Panc1 (cell line): ENCODE data around the gene RGL4. TPM values are rescaled to one million over a fixed set of nuclear protein-coding genes. Genes with fewer than 3 reads are reported as not detected.

Source experiments
- ATAC-seq: fragments of 200-7000 bp; cut with Tn5 transposase; 2 replicates; pipeline ENCODE4 v1.9.1; 2020; ENCODE audit warnings: mild to moderate bottlenecking, moderate library complexity
- BruUV-seq: library from RNA; stranded (reverse); fragments of 400-500 nt; replicated peaks from 2 replicates; lab custom pipeline; 2021; lab: Mats Ljungman, UMichigan
- CTCF ChIA-PET: fragments of 300-600 bp; sonication (Branson Sonifier 250); formaldehyde crosslinking; loops from one replicate; lab custom pipeline; 2022; ENCODE audit warnings: antibody characterized with exemption; lab: Charles Lee
- POLR2A ChIA-PET: fragments of 300-600 bp; sonication (Branson Sonifier 250); formaldehyde crosslinking; loops from one replicate; lab custom pipeline; 2022; ENCODE audit warnings: antibody characterized with exemption; lab: Charles Lee
- DNase-seq: peaks from one replicate; pipeline ENCODE4 v3.0.0-alpha.2; 2010; ENCODE audit warnings: low read depth, low spot score
- H3K27ac ChIP-seq: 2 replicates; pipeline ENCODE4 v1.5.1; 2011; ENCODE audit warnings: mild to moderate bottlenecking, low read length, inconsistent platforms
- H3K27me3 ChIP-seq: fragments of 200-500 bp; sonication (Bioruptor generic); 2 replicates; pipeline ENCODE4 v1.6.0; 2014; ENCODE audit warnings: low read length, inconsistent platforms; ENCODE audit not compliant: control insufficient read depth, insufficient read depth
- H3K36me3 ChIP-seq: fragments of 200-500 bp; sonication (Bioruptor generic); 2 replicates; pipeline ENCODE4 v1.5.1; 2014; ENCODE audit warnings: inconsistent platforms, mild to moderate bottlenecking, low read length, moderate library complexity; ENCODE audit not compliant: control insufficient read depth, insufficient read depth
- H3K4me1 ChIP-seq: 2 replicates; pipeline ENCODE4 v1.5.1; 2011; ENCODE audit warnings: inconsistent platforms, mild to moderate bottlenecking, low read length, moderate library complexity; ENCODE audit not compliant: control insufficient read depth, insufficient read depth
- H3K4me3 ChIP-seq, 2 experiments: 2 replicates each; pipeline ENCODE4 v1.5.1; 2011 to 2012; ENCODE audit warnings: low read depth in 2 of 2, low read length in 2 of 2, mild to moderate bottlenecking in 2 of 2, inconsistent platforms in 1 of 2, moderate library complexity in 1 of 2
- H3K9me3 ChIP-seq: fragments of 200-500 bp; sonication (Bioruptor generic); 2 replicates; pipeline ENCODE4 v1.5.1; 2014; ENCODE audit warnings: low read depth, mild to moderate bottlenecking, inconsistent platforms, low read length, moderate library complexity; ENCODE audit not compliant: control insufficient read depth, insufficient read depth
- CTCF ChIP-seq: fragments of 450-650 bp; IDR thresholded peaks from 2 replicates; pipeline ENCODE4 v1.5.1; 2017; ENCODE audit warnings: mild to moderate bottlenecking
- POLR2AphosphoS5 ChIP-seq: IDR thresholded peaks from 2 replicates; pipeline ENCODE4 v1.6.1; 2012; ENCODE audit warnings: mild to moderate bottlenecking, low read depth, low read length, moderate library complexity
- REST ChIP-seq, 2 experiments: IDR thresholded peaks; 2 replicates each; pipeline ENCODE4 v1.6.1; 2011 to 2012; ENCODE audit warnings: low read depth in 2 of 2, control low read depth in 1 of 2, low read length in 1 of 2, mild to moderate bottlenecking in 1 of 2, moderate library complexity in 1 of 2; ENCODE audit not compliant: insufficient read depth in 1 of 2
- SIN3A ChIP-seq: IDR thresholded peaks from 2 replicates; pipeline ENCODE4 v1.6.1; 2012; ENCODE audit warnings: low read depth, mild to moderate bottlenecking, low read length, moderate library complexity, borderline replicate concordance; ENCODE audit not compliant: insufficient read depth
- TCF7L2 ChIP-seq: IDR thresholded peaks from 2 replicates; pipeline ENCODE4 v1.6.1; 2011; ENCODE audit warnings: mild to moderate bottlenecking, low read depth, low read length, inconsistent platforms
- in situ Hi-C: cut with HindIII; loops from 2 replicates; pipeline ENCODE4 v1.10.0; 2016; ENCODE audit warnings: low sequenced_read_pairs, low pct_unique_long_range_greater_than_20kb
- intact Hi-C: fragments of 100-400 bp; cut with micrococcal nuclease; formaldehyde crosslinking; loops from one replicate; pipeline ENCODE4 v1.10.0; 2022; ENCODE audit not compliant: unreplicated experiment
- total RNA-seq: library from RNA; stranded (reverse); gene quantifications from one replicate; pipeline ENCODE4 v1.2.1, GENCODE V29; 2021; ENCODE audit not compliant: unreplicated experiment

Gene RGL4
- total RNA-seq, 1 experiment from 2014 or later, result not detected

GRCh38 chr22:23681026-23681809, 9.6 kb upstream of the RGL4 start:
- Histone ChIP-seq H3K4me1 (no peaks in the 10 kb centered on the region), H3K4me3 (no peak overlapping the region), H3K36me3 (no peaks in the 10 kb centered on the region), H3K27ac (no peak overlapping the region), H3K27me3 (no peaks in the 10 kb centered on the region), H3K9me3 (no peaks in the 10 kb centered on the region)
- in situ Hi-C loops (no loop called here), intact Hi-C loops (no loop called here)
- ChIA-PET POLR2A (no interaction called here), CTCF (no interaction called here)
- no TSS peak for BruUV-seq
- TF ChIP-seq CTCF (no peak), TCF7L2 (no peak), SIN3A (no peak), REST (IDR thresholded peaks at IDR 0.05; ENCODE audit: insufficient read depth in 1 of 2, low read depth in 2 of 2, low read length in 1 of 2) (no peak), POLR2AphosphoS5 (no peak)
- no peak for ATAC-seq
- no peak for DNase-seq

GRCh38 chr22:23682077-23682476, 8.7 kb upstream of the RGL4 start:
- CTCF ChIA-PET, result no interaction called here
- no TSS peak for BruUV-seq

More at GRCh38 chr22:23682077-23682476, 8.7 kb upstream of the RGL4 start:
- TF ChIP-seq CTCF (no peak), TCF7L2 (no peak), POLR2AphosphoS5 (no peak), SIN3A (no peak)
- Histone ChIP-seq H3K36me3 (no peaks in the 10 kb centered on the region), H3K9me3 (no peaks in the 10 kb centered on the region), H3K4me3 (no peak overlapping the region), H3K27ac (no peak overlapping the region), H3K27me3 (no peaks in the 10 kb centered on the region), H3K4me1 (no peaks in the 10 kb centered on the region)
- intact Hi-C loops, result no loop called here
- POLR2A ChIA-PET, result no interaction called here
- in situ Hi-C loops, result no loop called here
- no peak for ATAC-seq
- no peak for DNase-seq
